Forelimb muscle (tissue), 1 donor: ENCODE data around the gene GUCY1A1. TPM values are rescaled to one million over a fixed set of nuclear protein-coding genes. Genes with fewer than 3 reads are reported as not detected.

Experiments
- DNase-seq: peaks from one replicate; pipeline ENCODE4 v3.0.0-alpha.2; 2013; ENCODE audit warnings: low read depth
- polyA plus RNA-seq: library from polyadenylated mRNA; unstranded; fragments of 120-200 nt; gene quantifications from one replicate; pipeline ENCODE4 v1.2.1, GENCODE V29; 2013; ENCODE audit not compliant: insufficient read length

Gene GUCY1A1
- polyA plus RNA-seq, 1 donor, result 11.1 TPM

DNA sequence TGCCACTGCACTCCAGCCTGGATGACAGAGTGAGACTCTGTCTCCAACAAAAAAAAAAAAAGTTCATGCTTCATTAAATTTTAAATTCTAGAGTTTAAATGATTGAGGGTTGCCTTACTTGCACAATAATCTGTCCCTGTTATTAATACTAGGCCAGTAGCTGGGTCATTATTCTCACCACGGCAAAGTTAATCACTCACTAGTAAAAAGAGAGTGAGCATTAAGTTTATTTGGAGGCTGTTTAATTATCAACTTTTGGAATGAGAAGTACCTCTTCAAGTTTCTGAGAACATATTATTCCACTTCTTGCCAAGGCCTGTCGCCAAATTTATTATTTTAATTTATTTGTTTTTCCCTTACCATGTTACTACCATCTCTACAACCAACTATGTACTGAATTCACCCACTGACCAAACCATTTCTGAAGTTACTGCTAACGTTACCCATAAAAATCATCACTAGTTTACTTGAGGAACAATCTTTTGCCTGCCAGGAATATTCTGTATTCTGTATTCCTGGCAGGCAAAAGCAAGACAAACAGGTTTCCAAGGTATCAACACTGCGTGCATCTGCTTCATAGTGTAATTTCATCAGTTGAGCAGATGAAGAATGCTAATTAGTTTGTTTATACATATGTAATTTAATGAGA is 26.5 kb downstream of the GUCY1A1 start:
- DNase-seq, result no peak

DNA sequence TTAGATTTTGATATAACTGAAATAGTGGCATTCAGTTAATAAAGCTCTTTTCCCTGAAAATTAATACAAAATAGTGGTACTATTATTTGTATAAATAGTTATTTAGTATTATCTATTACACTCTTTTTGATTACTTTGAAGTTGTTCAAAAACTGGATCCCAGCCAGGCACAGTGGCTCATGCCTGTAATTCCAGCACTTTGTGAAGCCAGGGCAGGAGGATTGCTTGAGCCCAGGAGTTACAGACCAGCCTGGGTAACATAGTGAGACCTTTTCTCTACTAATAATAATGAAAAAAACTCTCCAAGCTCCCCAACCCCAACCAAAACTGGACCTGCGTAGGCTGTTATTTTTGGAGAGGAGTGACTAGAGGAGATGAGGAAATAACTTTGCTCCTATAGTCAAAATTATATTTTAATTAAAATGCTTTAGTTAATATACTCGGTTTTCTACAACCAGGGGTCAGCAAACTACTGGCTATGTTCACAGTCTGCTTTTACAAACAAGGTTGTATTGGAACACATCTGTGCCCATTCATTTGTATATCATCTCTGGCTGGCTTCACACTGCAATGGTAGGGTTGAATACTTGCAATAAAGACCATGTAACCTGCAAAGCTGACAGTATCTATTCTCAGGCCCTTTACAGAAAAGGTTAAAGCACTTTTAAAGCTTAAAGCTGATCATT is 27.6 kb downstream of the GUCY1A1 start:
- no peak for DNase-seq

DNA sequence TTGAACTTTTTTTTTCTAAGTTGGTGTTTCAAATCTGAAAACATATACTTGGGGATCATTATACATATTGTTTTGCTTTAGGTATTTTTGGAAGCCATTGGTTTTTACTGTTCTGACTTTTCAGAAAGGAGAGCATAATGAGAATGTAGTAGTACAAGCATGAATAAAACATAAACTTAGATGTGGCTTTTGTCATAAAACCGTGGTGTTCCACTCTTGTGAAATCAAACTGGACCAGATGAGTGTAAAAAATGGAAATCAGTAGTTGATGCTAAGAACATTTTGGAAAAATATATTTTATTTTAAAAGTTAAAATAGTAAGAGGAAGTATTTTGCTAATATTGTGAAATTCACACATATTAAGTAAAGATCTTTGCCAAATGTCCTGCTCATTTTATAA is 29.6 kb downstream of the GUCY1A1 start:
- no peak for DNase-seq

DNA sequence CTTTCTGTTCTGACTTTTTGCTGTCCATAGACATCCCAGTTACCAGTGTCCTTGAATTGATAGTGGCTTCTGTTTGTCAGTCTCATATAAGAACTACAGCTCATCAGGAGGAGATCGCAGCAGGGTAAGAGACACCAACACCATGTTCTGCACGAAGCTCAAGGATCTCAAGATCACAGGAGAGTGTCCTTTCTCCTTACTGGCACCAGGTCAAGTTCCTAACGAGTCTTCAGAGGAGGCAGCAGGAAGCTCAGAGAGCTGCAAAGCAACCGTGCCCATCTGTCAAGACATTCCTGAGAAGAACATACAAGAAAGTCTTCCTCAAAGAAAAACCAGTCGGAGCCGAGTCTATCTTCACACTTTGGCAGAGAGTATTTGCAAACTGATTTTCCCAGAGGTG is 30.1 kb downstream of the GUCY1A1 start:
- no peak for DNase-seq

DNA sequence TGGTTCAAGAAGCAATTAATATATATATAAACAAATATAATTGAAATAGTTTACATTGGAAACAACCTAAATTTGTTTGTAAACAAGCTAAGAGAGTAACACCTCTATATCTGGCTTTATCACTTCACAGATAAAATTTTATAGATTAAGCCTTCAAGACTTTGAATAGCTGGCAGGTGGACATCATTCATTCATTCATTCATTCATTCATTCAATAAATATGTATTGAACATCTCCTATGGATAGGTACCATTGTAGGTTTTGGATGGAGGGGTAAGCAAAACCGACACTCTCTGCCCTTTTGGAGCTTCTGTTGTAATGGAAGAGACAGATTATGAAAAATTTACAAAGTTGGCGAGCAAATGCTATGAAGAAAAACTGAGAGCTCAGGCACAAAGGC is 35.2 kb downstream of the GUCY1A1 start:
- no peak for DNase-seq

DNA sequence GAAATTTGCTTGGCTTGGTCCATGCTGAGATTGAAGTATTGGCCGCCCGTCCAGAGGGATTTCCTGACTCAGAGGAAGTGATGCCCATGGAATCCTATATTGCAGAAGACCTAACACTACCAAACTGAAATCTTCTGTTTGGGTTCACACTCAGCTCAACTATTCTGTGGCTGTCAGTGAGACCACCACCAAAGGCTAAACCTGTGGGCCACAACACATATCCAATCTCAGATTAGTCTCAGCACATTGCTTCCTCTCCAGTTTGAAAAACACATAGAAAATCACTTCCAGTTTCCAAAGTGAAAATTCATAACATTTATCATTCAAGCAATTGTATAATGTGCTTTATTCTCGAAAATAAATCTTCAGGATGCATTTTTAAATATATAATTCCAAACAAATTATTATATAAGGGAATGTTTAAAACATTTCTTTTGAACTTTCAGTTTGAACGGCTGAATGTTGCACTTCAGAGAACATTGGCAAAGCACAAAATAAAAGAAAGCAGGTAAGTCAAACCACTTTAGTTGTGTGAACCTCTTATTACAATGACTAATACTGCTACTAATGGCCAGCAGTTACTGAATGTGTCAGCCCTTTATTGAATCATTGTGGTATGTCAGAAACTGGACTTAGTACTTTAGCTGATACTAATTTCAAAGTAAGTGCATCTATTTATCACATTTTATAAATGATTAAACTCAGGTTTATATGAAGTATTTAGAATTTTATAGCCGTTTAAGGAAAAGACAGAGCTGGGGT is 37.0 kb downstream of the GUCY1A1 start:
- no peak for DNase-seq

DNA sequence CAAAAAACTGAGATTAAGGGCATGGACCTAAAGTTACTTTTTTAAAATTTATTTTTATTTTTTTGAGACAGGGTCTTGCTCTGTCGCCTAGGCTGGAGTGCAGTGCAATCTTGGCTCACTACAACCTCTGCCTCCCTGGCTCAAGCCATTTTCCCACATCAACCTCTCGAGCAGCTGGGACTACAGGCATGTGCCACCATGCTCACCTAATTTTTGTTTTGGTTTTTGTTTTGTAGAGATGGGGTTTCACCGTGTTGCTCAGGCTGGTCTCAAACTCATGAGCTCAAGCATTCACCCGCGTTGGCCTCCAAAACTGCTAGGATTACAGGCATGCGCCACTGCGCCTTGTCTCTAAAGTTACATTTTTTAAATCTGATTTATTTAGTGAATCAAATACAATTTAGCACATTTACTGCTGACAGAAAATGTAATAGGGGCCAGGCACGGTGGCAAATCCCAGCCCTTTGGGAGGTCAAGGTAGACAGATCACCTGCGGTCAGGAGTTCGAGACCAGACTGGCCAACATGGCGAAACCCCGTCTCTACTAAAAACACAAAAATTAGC is 38.3 kb downstream of the GUCY1A1 start:
- no peak for DNase-seq

DNA sequence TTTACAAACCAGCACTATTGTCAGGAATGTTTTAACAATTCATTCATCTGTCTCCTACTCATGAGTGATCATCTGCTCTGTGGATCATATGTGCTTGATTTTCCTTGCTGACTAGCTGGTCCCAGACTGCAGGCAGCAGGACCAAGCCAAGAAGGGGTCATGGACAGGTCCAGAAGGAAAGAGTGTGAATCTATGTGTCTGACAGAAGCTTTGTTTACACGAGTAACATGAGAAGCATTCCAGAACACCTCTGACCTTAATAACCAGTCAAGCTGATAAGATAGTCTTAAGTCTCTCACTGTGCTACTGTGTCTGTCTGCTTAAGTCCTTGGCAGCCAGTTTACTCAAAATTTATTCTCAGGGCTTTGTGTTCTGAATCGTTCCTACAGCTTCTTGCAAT is 39.0 kb downstream of the GUCY1A1 start:
- no peak for DNase-seq

DNA sequence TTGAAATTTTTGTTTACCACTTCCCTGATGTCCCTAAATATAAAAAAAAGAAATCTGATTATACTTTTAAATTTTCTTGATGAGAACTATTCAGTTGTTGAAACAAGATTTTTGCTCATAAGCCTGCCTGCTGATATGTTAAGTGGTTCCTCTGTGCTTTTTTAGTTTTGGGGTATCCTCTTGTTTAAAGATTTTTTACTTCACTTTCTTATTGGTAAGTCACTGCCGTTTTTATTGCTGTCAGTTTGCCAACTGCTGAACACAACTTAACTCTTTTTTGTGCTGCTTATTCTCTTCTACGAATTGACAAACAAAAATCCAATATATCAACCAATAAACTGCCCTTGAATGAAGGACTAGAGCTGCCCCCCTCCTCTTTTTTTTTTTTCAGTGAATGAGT is 39.5 kb downstream of the GUCY1A1 start:
- DNase-seq, result no peak

DNA sequence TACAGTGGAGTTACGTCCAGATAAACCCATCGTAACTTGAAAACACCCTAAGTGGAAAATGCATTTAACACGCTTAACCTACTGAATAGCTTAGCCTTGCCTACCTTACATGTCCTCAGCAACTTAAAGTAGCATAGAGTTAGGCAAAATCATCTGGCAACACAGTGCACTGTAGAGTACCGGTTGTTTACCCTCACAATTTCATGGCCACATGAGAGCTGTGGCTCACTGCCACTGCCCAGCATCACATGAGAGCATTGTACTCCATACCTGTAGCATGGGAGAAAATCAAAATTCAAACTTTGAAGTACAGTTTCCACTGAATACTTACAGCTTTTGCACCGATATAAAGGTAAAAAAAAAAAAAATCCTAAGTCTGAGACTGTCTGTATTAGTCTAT is 40.6 kb downstream of the GUCY1A1 start:
- no peak for DNase-seq

DNA sequence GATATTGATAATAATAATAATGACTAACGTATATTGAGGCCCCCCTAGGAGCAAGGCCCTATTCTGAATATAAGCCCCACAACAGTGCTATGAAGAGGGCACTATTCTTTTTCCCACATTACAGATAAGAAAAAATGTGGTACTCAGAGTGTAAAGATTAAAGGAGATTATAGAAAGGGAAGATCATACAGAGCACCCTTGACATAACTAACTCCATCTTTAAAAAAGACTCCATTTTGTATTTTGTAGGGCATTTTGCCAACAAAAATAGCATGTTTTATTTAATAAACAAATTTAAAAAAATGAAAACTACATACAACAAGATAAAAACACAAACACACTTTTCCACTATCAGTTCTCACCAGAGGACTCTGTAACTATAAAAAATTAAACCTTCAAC is 42.1 kb downstream of the GUCY1A1 start:
- DNase-seq, result no peak

DNA sequence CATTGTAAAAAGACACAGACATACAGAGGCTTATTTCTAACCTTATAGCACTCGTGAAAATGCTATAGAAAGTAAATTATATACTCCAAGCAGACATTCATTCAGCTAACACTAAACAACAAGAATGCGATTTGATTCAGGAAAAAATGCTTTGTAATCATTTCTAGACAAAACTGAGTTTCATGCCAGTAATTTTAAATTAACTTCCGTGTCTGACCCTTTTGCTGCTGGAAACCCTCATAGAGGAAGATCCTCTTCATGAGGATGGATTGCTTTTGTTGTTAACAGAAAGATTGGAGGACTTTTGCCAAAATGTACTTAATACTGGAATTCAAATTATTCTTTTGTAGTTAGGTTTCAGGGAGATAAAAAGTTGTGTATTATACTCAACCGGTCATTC is 43.3 kb downstream of the GUCY1A1 start:
- DNase-seq, result no peak

DNA sequence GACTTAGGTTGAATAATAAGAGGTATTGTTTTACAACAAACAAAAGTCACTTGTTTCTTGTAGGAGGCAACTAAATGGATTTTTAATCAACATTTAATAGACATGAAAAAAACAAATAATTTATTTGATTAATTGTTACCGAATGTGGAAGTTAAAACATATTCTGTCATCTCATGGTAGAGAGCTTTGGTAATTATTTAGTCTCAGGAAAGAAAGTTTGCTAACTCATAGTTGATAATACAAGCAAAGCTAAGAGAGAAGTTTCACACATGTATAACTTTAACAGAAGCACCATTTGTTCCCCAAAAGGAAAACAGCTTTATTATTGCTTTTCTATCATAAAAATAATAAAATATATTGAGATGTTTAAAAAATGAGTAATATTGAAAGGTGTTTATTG is 44.9 kb downstream of the GUCY1A1 start:
- no peak for DNase-seq

DNA sequence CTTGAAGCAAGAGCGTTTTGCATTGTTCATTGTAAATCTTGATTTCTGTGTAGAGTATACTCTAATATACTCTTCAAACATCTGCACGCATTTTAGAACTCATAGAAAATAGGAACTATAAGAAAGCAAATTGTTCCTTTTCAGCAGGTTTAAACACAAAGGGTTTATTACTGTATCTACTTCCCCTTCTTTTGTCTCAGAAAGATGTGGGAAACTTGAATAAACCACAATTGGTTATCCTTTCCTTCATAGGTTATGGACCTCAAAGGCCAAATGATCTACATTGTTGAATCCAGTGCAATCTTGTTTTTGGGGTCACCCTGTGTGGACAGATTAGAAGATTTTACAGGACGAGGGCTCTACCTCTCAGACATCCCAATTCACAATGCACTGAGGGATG is 46.2 kb downstream of the GUCY1A1 start:
- DNase-seq, result no peak

DNA sequence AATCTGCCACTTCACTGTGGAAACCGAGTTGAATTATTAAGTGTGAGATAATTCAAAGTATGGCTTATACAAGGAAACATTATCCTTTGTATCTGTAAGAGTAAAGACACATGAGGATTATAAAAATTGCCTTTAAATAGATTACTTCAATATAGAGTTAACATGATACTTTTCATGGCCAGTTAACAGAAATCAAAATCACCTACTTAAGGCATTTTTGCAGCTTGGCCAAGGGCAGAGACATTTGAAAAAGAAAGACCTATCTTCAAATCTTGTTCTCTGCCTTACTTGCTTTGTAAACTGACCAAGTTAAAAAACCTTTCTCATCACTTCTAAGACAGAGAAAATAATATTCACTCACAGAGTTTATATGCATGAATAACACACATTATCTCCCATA is 47.3 kb downstream of the GUCY1A1 start:
- DNase-seq, result no peak

DNA sequence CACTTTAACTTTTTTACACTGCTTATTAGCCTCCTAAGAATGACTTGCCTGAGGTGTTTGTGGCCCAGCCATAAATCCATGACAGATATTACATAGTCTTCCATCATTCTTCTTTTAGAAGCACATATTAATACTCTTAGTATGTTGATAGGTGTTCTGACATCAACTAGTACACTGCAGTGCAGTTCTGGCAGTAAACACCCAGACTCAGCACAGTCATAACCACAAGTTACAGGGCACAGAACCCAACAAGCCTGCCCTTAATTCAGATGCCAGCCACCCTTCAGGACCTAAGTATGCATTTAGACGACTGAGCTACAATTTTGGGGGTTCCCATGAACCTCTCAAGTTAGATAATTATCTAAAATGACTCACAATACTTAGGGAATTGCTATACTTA is 55.7 kb downstream of the GUCY1A1 start:
- DNase-seq, result no peak

DNA sequence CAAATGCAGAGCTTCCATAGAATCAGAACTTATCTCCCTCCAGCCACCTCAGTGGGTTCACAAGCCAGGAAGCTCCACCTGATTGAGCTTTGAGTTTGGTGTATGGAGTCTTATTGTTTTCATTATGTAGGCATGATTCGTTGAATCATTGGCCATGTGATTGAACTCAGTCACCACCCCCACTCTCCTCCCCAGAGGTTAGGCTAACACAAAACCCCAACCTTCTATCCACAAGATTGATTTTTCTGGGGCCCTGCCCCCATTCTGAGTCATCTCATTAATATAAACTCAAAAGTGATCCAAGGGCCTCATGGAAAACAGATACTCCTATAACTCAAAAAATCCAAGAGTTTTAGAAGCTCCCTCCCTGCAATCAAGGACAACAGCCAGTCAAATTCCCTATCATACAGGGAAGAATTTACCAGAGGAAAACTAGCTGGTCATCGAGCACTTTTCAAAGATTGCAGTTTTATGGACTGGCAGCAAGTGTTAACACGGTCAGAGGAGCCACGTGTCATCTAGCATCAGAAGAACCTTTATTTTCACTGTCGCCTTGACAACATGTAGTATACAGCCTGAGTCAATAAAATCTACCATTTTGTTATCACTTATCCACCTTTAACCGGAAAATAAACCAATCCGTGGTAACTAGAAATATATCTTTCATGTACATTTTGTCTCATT is 56.3 kb downstream of the GUCY1A1 start:
- no peak for DNase-seq

DNA sequence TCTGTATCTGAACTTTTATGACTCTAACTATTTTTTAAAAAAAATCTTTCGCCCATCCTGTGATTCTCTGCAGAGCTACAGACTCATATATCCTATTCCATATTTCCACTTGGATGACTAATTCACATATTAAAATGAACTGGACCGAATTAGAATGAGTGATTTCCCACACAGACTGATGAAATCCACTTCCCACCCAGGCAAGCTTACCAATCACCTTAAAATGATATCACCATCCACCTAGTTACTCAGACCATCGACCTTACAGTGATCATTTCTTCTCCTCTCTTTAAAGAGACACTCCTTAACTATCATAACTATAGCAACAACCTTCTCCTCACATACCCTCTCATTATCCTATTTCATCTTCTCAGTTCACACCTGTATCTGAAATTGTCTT is 58.1 kb downstream of the GUCY1A1 start:
- DNase-seq, result no peak

DNA sequence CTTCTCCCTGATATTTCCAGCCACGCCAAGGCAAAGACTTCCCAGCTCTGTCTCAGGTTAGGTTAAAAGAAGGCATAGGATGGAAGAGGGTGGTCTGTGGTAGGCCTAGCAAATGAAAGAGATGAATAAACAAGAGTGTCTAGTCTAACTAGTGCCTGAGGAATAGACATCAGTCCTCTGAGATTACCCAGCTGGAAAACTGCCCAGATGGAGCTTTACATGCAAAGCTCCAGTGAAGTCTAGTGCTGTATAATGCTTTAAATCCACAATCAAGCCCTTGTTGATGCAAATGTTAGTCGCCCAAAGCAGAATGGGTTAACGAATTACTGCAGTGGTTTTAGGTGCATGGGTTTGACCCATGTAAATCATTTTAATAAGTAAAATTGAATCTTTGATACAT is 67.4 kb downstream of the GUCY1A1 start:
- DNase-seq, result no peak

DNA sequence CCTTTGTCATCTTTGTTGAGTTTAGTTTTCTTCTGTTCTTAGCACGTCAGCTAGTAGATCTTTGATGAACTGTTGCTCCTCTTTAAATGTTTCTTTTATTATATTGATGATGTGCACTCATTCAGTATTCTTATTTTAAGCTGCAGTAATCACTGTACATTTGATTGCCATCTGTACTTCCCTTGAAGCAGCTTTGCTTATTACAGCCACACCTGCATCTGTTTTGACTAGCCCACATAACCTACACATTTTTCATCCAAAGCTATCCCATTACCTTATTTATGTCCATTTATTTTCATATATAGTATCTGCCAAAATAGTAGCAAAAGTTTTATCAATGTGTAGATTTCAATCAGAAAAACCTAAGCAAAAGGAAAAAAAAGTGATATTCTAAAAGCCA is 68.3 kb downstream of the GUCY1A1 start:
- DNase-seq, result no peak

DNA sequence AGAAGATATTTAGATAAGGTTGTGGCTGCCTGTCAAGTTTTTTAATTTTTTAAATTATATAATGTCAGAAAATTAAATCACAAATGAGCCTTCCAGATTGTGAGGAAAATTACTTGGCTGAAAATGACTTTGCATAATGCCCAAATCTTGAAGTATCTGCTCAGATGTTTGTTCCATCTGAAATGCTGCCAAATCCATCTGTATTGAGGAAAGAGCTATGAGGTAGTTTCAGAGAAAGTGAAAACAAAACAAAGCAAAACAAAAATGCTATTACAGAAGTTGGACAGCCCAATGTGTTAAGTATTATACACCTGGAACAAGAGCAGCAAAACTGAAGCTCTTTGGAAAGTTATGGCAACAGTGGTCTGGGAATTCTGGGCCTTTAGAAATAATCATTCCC is 68.8 kb downstream of the GUCY1A1 start:
- DNase-seq, result no peak

DNA sequence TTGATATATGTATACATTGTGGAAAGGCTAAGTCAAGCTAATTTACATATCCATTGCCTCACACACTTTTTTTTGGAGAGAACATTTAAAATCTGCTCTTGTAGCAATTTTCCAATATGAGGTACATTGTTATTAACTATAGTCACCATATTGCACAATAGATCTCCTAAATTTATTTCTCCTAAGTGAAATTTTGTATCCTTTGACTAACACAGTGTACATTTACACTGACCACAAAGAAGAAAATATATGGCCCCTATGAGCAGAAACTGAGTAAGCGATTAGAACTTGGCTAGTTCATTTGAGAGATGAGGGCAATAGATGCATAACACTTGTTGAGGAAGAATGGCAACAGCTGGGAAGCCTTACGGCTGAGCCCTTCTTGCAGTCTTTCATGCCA is 71.9 kb downstream of the GUCY1A1 start:
- no peak for DNase-seq
